GM21390 (cell line): Measurements from ENCODE around the gene UBE2O.

Experiments used
- ATAC-seq: cut with Tn5 transposase; IDR thresholded peaks from one replicate; pipeline ENCODE4 v1.9.1; 2021; ENCODE audit not compliant: unreplicated experiment

The UBE2O gene

GRCh38 chr17:76442341-76443338 lies 10.3 kb downstream of the UBE2O start:
- no peak for ATAC-seq

GRCh38 chr17:76441686-76442340 lies 11.1 kb downstream of the UBE2O start:
- no peak for ATAC-seq

- no peak for ATAC-seq
Measured at GRCh38 chr17:76440751-76441362, 12.1 kb downstream of the UBE2O start.

- no peak for ATAC-seq
Measured at GRCh38 chr17:76439314-76439928, 13.5 kb downstream of the UBE2O start.

GRCh38 chr17:76438906-76439305 lies 14.0 kb downstream of the UBE2O start:
- ATAC-seq: no peak

- ATAC-seq: no peak
Measured at GRCh38 chr17:76437467-76438402, 15.2 kb downstream of the UBE2O start.

- no peak for ATAC-seq
Measured at GRCh38 chr17:76435751-76436150, 17.2 kb downstream of the UBE2O start.

GRCh38 chr17:76434870-76435269 lies 18.1 kb downstream of the UBE2O start:
- ATAC-seq: no peak

GRCh38 chr17:76433693-76434092 lies 19.3 kb downstream of the UBE2O start:
- ATAC-seq: no peak

GRCh38 chr17:76432712-76433336 lies 20.1 kb downstream of the UBE2O start:
- ATAC-seq: no peak

GRCh38 chr17:76432004-76432403 lies 20.9 kb downstream of the UBE2O start:
- no peak for ATAC-seq

- no peak for ATAC-seq
Measured at GRCh38 chr17:76431509-76431908, 21.4 kb downstream of the UBE2O start.

GRCh38 chr17:76428511-76428910 lies 24.4 kb downstream of the UBE2O start:
- ATAC-seq: no peak

GRCh38 chr17:76427501-76428231 lies 25.3 kb downstream of the UBE2O start:
- no peak for ATAC-seq

- ATAC-seq: no peak
Measured at GRCh38 chr17:76426853-76427252, 26.1 kb downstream of the UBE2O start.

GRCh38 chr17:76422860-76423259 lies 30.1 kb downstream of the UBE2O start:
- ATAC-seq: no peak

GRCh38 chr17:76422406-76422805 lies 30.5 kb downstream of the UBE2O start:
- ATAC-seq: no peak

GRCh38 chr17:76421044-76421407 lies 31.9 kb downstream of the UBE2O start:
- no peak for ATAC-seq
